NCI-H2227 (cell line): ENCODE measurements around the gene NHEJ1.

Experiments used
- DNase-seq: peaks from one replicate; lab custom pipeline; 2025; ENCODE audit not compliant: unreplicated experiment; lab: John Stamatoyannopoulos, UW

The NHEJ1 gene

GRCh38 chr2:219059725-219060682 lies 100.6 kb downstream of the NHEJ1 start:
- no peak for DNase-seq

GRCh38 chr2:219059375-219059724 lies 101.3 kb downstream of the NHEJ1 start:
- no peak for DNase-seq

- no peak for DNase-seq
These were observed 101.9 kb downstream of the NHEJ1 start for GRCh38 chr2:219058541-219059374.

GRCh38 chr2:219057709-219058540 lies 102.7 kb downstream of the NHEJ1 start:
- peak; percentile 88 for DNase-seq

GRCh38 chr2:219056896-219057708 lies 103.5 kb downstream of the NHEJ1 start:
- peak; percentile 53 for DNase-seq

GRCh38 chr2:219056176-219056895 lies 104.3 kb downstream of the NHEJ1 start:
- DNase-seq: no peak

- no peak for DNase-seq
These were observed 105.4 kb downstream of the NHEJ1 start for GRCh38 chr2:219054956-219055903.

GRCh38 chr2:219049282-219049681 lies 111.3 kb downstream of the NHEJ1 start:
- no peak for DNase-seq

GRCh38 chr2:219045937-219046550 lies 114.6 kb downstream of the NHEJ1 start:
- DNase-seq: no peak

GRCh38 chr2:219042750-219043149 lies 117.9 kb downstream of the NHEJ1 start:
- DNase-seq: no peak

- DNase-seq: no peak
These were observed 118.5 kb downstream of the NHEJ1 start for GRCh38 chr2:219042157-219042556.

- peak; percentile 84 for DNase-seq
These were observed 119.4 kb downstream of the NHEJ1 start, which contains the start of gene CFAP65 for GRCh38 chr2:219041252-219041651. TSS of gene CFAP65 (minus strand) at chr2:219041516. CDS start at chr2:219039048, 2,468 bp downstream.

- DNase-seq: no peak
These were observed 122.0 kb downstream of the NHEJ1 start for GRCh38 chr2:219038600-219038999.

- DNase-seq: no peak
These were observed 122.7 kb downstream of the NHEJ1 start for GRCh38 chr2:219037783-219038499.

- DNase-seq: no peak
These were observed 124.7 kb downstream of the NHEJ1 start for GRCh38 chr2:219035942-219036341.

GRCh38 chr2:219034823-219035222 lies 125.8 kb downstream of the NHEJ1 start:
- no peak for DNase-seq

- DNase-seq: no peak
These were observed 128.4 kb downstream of the NHEJ1 start for GRCh38 chr2:219032051-219032745.
